Rectal smooth muscle tissue (tissue), 1 donor: ENCODE measurements around the gene CDK5RAP2.

Experiments
- H3K27ac ChIP-seq: one replicate; pipeline ENCODE4 v1.7.0; 2013; ENCODE audit warnings: low read depth, low read length, inconsistent platforms
- H3K27me3 ChIP-seq: one replicate; pipeline ENCODE4 v1.7.0; 2013; ENCODE audit warnings: low read length; ENCODE audit not compliant: control insufficient read depth, insufficient read depth
- H3K36me3 ChIP-seq: one replicate; pipeline ENCODE4 v1.7.0; 2013; ENCODE audit warnings: low read length; ENCODE audit not compliant: control insufficient read depth, insufficient read depth
- H3K4me1 ChIP-seq: one replicate; pipeline ENCODE4 v1.7.0; 2013; ENCODE audit warnings: low read length; ENCODE audit not compliant: control insufficient read depth, insufficient read depth
- H3K4me3 ChIP-seq: one replicate; pipeline ENCODE4 v1.7.0; 2013; ENCODE audit warnings: low read length
- H3K9ac ChIP-seq: one replicate; pipeline ENCODE4 v1.7.0; 2013; ENCODE audit warnings: low read length

CDK5RAP2 gene

GRCh38 chr9:120443489-120443888, 136.5 kb downstream of the CDK5RAP2 start:
- Histone ChIP-seq H3K27ac (no peak overlapping the region), H3K27me3 (no peaks in the 10 kb centered on the region), H3K4me1 (no peaks in the 10 kb centered on the region), H3K9ac (no peak overlapping the region), H3K4me3 (no peak overlapping the region), H3K36me3 (peaks cover 4% of the 10 kb centered on the region)

DNA sequence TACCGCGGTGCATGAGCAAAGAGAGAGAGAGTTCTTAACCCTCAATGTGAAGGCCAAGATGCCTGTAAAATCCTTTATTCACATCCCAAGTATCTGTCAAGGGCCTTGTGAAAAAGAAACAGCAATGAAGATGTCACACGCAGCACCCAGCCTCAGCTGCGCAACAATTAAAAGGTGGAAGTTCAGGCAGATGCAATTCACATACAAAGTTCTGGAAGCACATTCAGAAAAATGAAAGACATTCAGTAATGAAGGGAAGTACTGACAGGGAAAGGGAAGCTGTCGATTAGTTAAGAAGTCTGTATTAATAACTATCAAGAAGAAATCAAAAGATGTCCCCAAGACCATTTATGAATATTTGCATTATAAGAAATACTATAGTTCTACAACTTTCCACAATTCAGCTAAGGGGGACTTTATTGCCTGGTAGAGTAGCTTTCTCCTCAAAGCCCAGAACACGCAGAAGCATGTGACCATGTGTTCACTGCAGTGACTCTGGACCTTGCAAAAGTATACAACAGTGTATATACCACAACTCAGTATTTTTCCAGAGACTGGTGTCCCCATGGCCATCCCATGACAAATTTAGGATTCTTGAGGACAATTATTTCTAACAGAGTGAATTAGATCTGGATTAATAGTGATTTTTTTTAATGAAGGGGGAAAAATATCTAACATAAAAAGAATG, 137.5 kb downstream of the CDK5RAP2 start:
- Histone ChIP-seq H3K4me3 (no peak overlapping the region), H3K4me1 (no peaks in the 10 kb centered on the region), H3K9ac (no peak overlapping the region), H3K27ac (peak overlapping the region; percentile 31), H3K27me3 (no peaks in the 10 kb centered on the region), H3K36me3 (peaks cover 4% of the 10 kb centered on the region)

GRCh38 chr9:120441426-120442307, 138.3 kb downstream of the CDK5RAP2 start:
- Histone ChIP-seq H3K27ac (peak overlapping the region; percentile 31), H3K9ac (no peak overlapping the region), H3K4me1 (no peaks in the 10 kb centered on the region), H3K36me3 (peaks cover 7% of the 10 kb centered on the region), H3K27me3 (no peaks in the 10 kb centered on the region), H3K4me3 (no peak overlapping the region)

DNA sequence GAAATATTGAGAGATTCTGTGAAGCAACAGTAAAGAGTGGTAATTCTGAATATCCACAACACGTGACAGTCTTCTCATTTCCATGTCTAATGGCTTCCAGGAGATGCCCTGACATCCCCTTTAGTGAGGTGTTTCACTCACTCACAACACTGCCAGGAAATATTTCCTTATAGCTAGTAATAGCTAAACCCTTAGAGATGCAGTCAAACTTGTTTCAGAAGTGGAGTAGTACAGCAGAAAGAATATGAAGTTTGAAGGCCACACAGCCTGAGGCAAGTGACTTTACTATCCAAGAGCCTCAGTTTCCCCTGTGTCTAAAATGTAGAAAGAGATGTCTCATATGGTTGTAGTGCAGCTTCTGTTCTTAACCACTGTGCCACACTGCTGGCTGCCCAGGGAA, 139.2 kb downstream of the CDK5RAP2 start:
- Histone ChIP-seq H3K36me3 (peaks cover 7% of the 10 kb centered on the region), H3K9ac (no peak overlapping the region), H3K4me3 (no peak overlapping the region), H3K27ac (no peak overlapping the region), H3K4me1 (no peaks in the 10 kb centered on the region), H3K27me3 (no peaks in the 10 kb centered on the region)

- no peak overlapping the region for H3K9ac ChIP-seq
- H3K4me1 ChIP-seq: no peaks in the 10 kb centered on the region
- H3K36me3 ChIP-seq: peaks cover 7% of the 10 kb centered on the region
Measured at GRCh38 chr9:120439926-120440325, 140.0 kb downstream of the CDK5RAP2 start.

GRCh38 chr9:120438836-120439546, 141.0 kb downstream of the CDK5RAP2 start:
- peaks cover 7% of the 10 kb centered on the region for H3K36me3 ChIP-seq
- H3K27me3 ChIP-seq: no peaks in the 10 kb centered on the region
- H3K9ac ChIP-seq: no peak overlapping the region
- H3K27ac ChIP-seq: no peak overlapping the region
- H3K4me1 ChIP-seq: no peaks in the 10 kb centered on the region
- no peak overlapping the region for H3K4me3 ChIP-seq

More at GRCh38 chr9:120439926-120440325, 140.0 kb downstream of the CDK5RAP2 start:
- Histone ChIP-seq H3K27ac (no peak overlapping the region), H3K4me3 (no peak overlapping the region), H3K27me3 (no peaks in the 10 kb centered on the region)

GRCh38 chr9:120438111-120438510, 141.9 kb downstream of the CDK5RAP2 start:
- Histone ChIP-seq H3K9ac (no peak overlapping the region), H3K27ac (no peak overlapping the region), H3K4me1 (no peaks in the 10 kb centered on the region), H3K4me3 (no peak overlapping the region), H3K27me3 (no peaks in the 10 kb centered on the region), H3K36me3 (peaks cover 7% of the 10 kb centered on the region)

DNA sequence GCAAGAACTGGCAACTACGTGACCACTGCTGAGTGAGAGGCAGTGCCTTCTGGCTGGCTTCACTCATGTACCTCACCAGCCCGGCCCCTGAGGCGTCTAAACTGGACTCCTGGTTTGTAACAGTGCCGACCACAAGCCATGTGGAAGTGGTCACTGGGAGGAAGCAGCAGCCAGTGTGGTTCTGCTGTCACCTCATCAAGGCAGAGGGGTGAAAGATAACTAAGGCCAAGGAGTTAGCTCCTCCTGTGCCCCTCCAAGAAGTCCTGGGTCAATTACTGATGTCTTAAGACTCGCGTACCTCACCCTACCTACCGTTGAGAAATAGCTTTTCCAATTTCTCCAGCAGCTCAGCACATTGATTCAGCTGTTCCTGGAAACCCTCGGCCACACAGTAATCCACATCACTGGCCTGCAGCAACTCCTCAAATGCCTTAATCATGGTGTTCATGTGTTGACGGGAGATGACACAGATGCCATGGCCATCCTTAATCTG, 142.9 kb downstream of the CDK5RAP2 start:
- Histone ChIP-seq H3K4me1 (no peaks in the 10 kb centered on the region), H3K9ac (no peak overlapping the region), H3K27ac (no peak overlapping the region), H3K36me3 (peaks cover 7% of the 10 kb centered on the region), H3K27me3 (no peaks in the 10 kb centered on the region), H3K4me3 (no peak overlapping the region)

DNA sequence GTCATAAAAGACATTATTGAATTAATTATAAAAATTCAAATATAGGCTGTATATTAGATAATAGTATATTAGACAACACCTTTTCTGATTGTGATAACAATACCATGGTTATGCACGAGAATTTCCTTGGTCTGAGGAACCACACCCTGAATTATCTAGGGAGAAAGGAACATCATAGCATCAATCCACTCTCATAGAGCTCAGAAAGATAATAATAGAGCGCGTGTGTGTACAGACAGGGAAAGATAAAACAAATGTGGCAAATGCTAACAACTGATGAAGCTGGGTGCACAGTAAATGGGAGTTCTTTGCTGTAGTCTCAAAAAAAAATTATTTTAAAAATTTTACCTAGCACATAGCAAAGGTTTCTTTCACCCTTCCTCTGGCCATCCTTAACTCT, 143.5 kb downstream of the CDK5RAP2 start:
- no peaks in the 10 kb centered on the region for H3K4me1 ChIP-seq
- H3K4me3 ChIP-seq: no peak overlapping the region
- no peak overlapping the region for H3K27ac ChIP-seq
- H3K36me3 ChIP-seq: peaks cover 7% of the 10 kb centered on the region
- no peak overlapping the region for H3K9ac ChIP-seq
- H3K27me3 ChIP-seq: no peaks in the 10 kb centered on the region

- H3K36me3 ChIP-seq: peaks cover 7% of the 10 kb centered on the region
- no peak overlapping the region for H3K4me3 ChIP-seq
- H3K27ac ChIP-seq: no peak overlapping the region
- no peak overlapping the region for H3K9ac ChIP-seq
- no peaks in the 10 kb centered on the region for H3K4me1 ChIP-seq
- no peaks in the 10 kb centered on the region for H3K27me3 ChIP-seq
Measured at GRCh38 chr9:120435091-120435490, 144.9 kb downstream of the CDK5RAP2 start.

DNA sequence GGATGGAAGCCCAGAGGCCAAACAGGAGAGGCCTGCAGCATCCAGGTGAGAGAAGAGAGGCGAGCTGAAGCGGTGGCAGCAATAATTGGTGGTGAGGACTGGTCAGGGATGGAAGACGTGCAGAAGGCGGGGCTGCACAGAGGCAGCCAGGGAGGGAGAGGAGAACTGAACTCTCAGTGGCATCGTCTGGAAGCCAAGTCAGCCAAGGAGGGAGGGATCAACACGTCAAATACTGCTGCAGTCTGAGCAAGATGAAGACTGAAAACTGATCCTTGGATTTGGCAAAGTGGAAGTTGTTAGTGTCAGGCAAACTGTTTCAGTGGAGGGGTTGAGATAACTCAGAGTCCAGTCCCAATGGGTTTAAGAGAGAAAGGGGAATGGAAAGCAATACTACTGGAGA, 145.4 kb downstream of the CDK5RAP2 start:
- H3K4me1 ChIP-seq: no peaks in the 10 kb centered on the region
- no peaks in the 10 kb centered on the region for H3K27me3 ChIP-seq
- peaks cover 7% of the 10 kb centered on the region for H3K36me3 ChIP-seq
- no peak overlapping the region for H3K9ac ChIP-seq
- H3K27ac ChIP-seq: no peak overlapping the region
- no peak overlapping the region for H3K4me3 ChIP-seq

DNA sequence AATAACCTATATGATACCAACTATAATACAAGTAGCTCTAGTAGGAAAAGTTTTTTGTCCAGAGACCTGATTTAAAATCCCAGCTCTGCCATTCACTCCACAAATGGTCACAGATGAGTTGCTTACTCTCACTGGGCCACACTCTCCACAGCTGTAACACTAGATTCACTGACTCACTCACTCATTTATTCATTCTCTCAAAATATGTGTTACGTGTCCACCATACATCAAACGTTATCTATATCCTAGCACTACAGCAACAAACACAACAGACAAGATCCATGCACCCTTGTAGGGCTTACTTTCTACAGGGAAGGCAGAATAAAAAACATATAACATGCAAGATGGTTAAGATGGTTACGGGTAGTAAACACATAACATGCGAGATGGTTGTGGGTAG, 146.3 kb downstream of the CDK5RAP2 start:
- H3K27ac ChIP-seq: no peak overlapping the region
- H3K4me3 ChIP-seq: no peak overlapping the region
- no peaks in the 10 kb centered on the region for H3K4me1 ChIP-seq

More for the DNA sequence above, 146.3 kb downstream of the CDK5RAP2 start:
- Histone ChIP-seq H3K9ac (no peak overlapping the region), H3K27me3 (no peaks in the 10 kb centered on the region), H3K36me3 (peaks cover 3% of the 10 kb centered on the region)
